Activated effector memory CD4-positive, alpha-beta T cell treated with Interleukin-2 at 50 U/mL for 16 hours (primary cell): ENCODE data around the gene PTPN21.

Source experiments
- DNase-seq: peaks from one replicate; pipeline ENCODE4 v3.0.0-alpha.2; 2020

PTPN21 gene

DNA sequence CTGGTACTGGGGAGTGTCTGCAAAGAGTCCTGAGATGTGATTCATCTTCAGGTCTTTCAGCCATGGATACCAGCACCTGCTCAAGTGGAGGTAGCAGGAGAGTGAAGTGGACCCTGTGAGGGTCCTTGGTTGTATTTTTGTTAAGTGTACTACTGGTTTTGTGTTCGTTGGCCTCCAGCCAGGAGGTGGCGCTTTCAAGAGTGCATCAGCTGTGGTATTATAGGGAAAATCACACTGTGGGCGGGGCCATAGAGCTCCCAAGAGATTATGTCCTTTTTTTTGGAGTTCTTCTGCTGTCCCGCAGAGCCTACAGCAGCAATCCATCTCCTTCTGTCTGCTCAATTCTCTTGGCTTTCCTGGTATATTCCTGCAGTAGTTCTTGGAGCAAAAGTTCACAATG, 102.6 kb downstream of the PTPN21 start:
- DNase-seq = no peak

- DNase-seq = no peak
These were observed 115.7 kb downstream of the PTPN21 start for GRCh38 chr14:88439088-88439487.

DNA sequence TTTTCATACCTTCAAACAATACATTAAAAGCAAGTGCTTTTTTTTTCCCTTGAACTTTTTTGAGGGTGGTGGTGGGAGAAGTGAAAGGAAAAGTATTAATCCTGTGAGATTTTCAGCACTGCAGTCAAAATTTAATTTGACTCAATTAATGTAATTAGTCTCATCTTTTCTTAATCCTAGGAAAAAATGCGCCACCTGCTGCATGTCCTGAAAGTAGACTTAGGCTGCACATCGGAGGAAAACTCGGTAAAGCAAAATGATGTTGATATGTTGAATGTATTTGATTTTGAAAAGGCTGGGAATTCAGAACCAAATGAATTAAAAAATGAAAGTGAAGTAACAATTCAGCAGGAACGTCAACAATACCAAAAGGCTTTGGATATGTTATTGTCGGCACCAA, 117.1 kb downstream of the PTPN21 start:
- no peak for DNase-seq

DNA sequence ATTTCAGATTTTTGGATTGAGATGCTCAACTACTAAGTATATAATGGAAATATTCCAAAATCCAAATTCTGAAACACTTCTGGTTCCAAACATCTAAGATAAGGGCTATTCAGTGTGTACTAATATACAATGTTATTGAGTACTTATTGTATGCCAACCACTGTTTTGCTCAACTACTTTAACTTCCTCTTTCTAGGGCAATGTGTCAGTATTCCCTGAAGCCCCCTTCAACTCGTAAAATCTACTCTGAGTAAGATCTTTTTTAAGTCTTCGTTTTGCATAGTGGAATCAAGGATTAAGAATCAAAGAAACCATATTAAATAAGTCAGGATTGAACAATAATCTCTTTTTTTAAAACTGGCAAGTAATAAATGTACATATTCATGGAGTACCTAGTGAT, 123.8 kb downstream of the PTPN21 start:
- DNase-seq = no peak

- DNase-seq = no peak
These were observed 128.5 kb downstream of the PTPN21 start for GRCh38 chr14:88426271-88426670.

DNA sequence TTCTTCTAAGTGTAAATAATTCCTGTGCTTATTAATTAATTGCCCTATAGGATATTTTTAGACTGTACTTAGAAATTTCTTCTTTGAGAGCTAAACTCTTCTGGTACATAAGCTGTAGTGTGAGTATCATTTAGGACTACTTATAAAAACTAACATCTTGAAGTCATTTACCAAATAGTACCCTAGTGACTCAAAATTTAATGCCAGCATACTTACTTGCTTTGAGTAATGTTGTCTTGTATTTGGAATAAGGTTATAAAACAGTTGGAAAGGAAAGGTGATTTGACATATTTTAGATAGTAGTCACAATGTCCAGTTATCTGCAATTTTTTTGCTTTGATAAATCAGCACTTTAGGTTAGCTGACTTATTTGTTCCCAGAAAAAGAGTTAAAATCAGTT, 130.2 kb downstream of the PTPN21 start:
- DNase-seq = no peak

DNA sequence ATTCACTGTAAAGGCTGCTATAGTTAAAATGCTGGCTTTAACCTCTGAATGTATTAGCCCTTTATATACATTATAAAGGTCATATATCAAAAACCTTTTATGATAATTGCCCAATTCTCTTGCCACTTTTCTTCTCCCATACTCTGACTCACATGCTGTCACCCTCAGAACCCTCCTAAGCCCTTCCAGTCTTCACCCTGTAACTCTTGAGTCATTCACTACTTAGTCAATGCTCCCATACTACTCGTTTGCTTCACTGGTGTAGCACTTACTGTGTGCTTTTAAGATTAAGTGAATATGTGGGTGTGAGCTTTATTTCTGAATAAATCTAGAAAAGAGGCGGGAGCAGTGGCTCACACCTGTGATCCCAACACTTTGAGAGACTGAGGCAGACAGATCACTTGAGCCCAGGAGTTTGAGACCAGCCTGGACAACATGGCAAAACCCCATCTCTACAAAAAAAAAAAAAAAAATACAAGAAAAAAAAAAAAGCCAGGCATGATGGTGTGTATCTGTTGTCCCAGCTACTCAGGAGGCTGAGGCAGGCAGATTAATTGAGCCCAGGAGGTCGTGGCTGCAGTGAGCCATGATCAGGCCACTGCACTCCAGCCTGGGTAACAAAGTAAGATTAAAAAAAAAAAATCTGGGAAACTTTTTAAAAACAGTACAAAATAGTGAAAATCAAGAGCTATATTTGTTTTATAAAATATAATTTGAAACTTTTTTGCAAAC, 131.7 kb downstream of the PTPN21 start:
- no peak for DNase-seq

GRCh38 chr14:88422047-88422446, 132.8 kb downstream of the PTPN21 start:
- DNase-seq = no peak

DNA sequence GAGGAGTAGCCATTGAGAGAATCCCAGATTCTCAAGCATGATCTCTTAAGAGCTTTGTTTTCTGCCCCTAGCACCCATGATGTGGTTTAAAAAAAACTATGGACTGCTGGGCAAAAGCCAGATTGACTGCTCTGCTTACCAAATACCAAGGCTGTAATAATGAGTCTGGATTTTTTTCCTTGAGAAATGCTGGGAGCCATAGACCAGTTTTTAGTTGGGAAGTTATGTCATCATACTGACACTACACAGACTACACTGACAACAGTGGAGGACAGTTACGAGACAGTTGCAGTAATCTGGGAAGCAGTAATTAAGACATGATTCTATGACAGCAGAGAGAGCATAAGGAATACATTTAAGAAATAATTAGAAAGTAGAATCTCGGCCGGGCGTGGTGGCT, 133.5 kb downstream of the PTPN21 start:
- DNase-seq = no peak

DNA sequence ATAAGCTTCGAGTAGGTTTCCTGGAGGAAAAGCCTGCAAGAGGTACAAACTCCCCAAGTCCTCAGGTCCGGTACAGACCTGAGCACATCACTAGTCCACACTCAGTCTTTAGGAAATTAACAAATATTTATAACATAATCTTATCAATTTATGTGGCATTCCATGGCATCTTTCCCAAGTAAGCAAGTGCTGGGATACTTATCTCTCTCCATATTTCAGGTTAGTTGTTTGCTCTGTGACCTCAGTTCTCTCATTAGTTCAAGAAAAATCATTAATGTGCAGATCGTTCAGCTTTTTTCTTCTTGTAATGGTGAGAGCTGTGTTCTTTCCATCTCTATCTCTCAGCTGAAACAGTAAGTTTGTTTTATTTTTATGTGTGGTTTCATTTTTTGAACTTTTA, 134.6 kb downstream of the PTPN21 start:
- no peak for DNase-seq

- no peak for DNase-seq
These were observed 137.2 kb downstream of the PTPN21 start for GRCh38 chr14:88417594-88417993.
